ENCODE measurements around the gene CADM3. TPM values are rescaled to one million over a fixed set of nuclear protein-coding genes. Genes with fewer than 3 reads are reported as not detected.
A peak's percentile ranks its signal among the peaks of the same experiment; 100 is the strongest.

CADM3 gene
- total and polyA plus RNA-seq, 9 of the 15 experiments (the other 6 are each of a cell fraction or from before 2014, with no cell fraction given): 0.04 TPM; not detected in 8

GRCh38 chr1:159140474-159140873 lies 30.9 kb upstream of the CADM3 start (continued):
- TF ChIP-seq ZNF395 (CRISPR knock-in tag; IDR thresholded peaks at IDR 0.05) (no peak), ZNF77 (CRISPR knock-in tag; IDR thresholded peaks at IDR 0.05) (no peak)

- H3K9me1 ChIP-seq (ENCODE audit: control insufficient read depth, insufficient read depth, low read length): no peaks in the 10 kb centered on the region
- ATAC-seq (no peak), FAIRE-seq (no peak), DNase-seq (ENCODE audit: extremely low read depth in 1 of 4, low spot score in 3 of 4) (peak in 2 of 4 experiments; percentile 1 to 19)
- no peak overlapping the region for H3K9ac ChIP-seq (ENCODE audit: insufficient read depth in 1 of 2, low read depth in 2 of 2, low read length in 2 of 2)
- no peak overlapping the region for H3K4me2 ChIP-seq (ENCODE audit: insufficient read depth, low read length)
- in situ Hi-C loops (cut with MboI): no loop called here
- intact Hi-C loops (cut with micrococcal nuclease): no loop called here
- H3K79me2 ChIP-seq (ENCODE audit: control insufficient read depth, insufficient read depth, low read length): no peaks in the 10 kb centered on the region
- no peaks in the 10 kb centered on the region for H3K4me1 ChIP-seq (replicated peaks in 1 of 2; ENCODE audit: control insufficient read depth in 2 of 2, insufficient read depth in 2 of 2, low read length in 2 of 2)
- no peaks in the 10 kb centered on the region for H4K20me1 ChIP-seq (replicated peaks; ENCODE audit: control insufficient read depth, insufficient read depth, low read length)
- no peak overlapping the region for H3K4me3 ChIP-seq
- ChIA-PET CTCF (ENCODE audit: low intra/inter-chr PET ratio) (no interaction called here), POLR2A (interaction anchor here (0.6 to 0.7 kb wide), 2 partner anchors 9 to 54 kb away, joined by 3 read pairs; no protein-coding TSS in a partner anchor)
- H3K36me3 ChIP-seq (ENCODE audit: control insufficient read depth, insufficient read depth, low read length): no peaks in the 10 kb centered on the region
- H3K27ac ChIP-seq (ENCODE audit: extremely low read depth, low read depth, low read length): no peak overlapping the region
- no TSS peak for BruUV-seq (replicated peaks)
- WGBS (ENCODE audit: insufficient coverage, low coverage, missing lambda C conversion rate): 0% methylated on average over 18 of the region's 18 CpGs
- no peaks in the 10 kb centered on the region for H3K9me3 ChIP-seq (replicated peaks; ENCODE audit: control insufficient read depth, insufficient read depth, low read depth, low read length)
- H3K27me3 ChIP-seq (ENCODE audit: control insufficient read depth in 2 of 2, insufficient read depth in 2 of 2, low read length in 2 of 2): no peaks in the 10 kb centered on the region; a peak in 1 of 5 replicates
- no peak overlapping the region for H2AFZ ChIP-seq (ENCODE audit: low read depth, low read length)
- TF ChIP-seq NUFIP1 (IDR thresholded peaks at IDR 0.05; ENCODE audit: partially characterized antibody) (no peak), ID3 (CRISPR knock-in tag; IDR thresholded peaks at IDR 0.05) (no peak), ID3 (tag; IDR thresholded peaks at IDR 0.05) (no peak), POLR3A (IDR thresholded peaks at IDR 0.05; ENCODE audit: borderline replicate concordance, extremely low read depth, insufficient read depth, insufficient read length) (peak; percentile 69), PRDM10 (IDR thresholded peaks at IDR 0.05; ENCODE audit: partially characterized antibody) (peak; percentile 18), POLR2H (tag; IDR thresholded peaks at IDR 0.05; ENCODE audit: low read depth) (peak; percentile 90), SNIP1 (IDR thresholded peaks at IDR 0.05; ENCODE audit: low read depth) (no peak)
Observed at GRCh38 chr1:159141584-159142390, 29.6 kb upstream of the CADM3 start.
